ENCODE results near the gene CPNE4.

The CPNE4 gene

GRCh38 chr3:131796558-131797198, 238.1 kb downstream of the CPNE4 start:
- POLR2A ChIA-PET: no interaction called here
- no peak for TF ChIP-seq CTCF (IDR thresholded peaks at IDR 0.05; ENCODE audit: insufficient read depth, low read length, missing control alignments)
- CTCF ChIA-PET: interaction anchor here (0.8 to 6.9 kb wide), 22 partner anchors 8 to 764 kb away, joined by 3 to 218 read pairs (median 10); partner anchors contain the start of gene CPNE4
- DNase-seq (ENCODE audit: low read depth, low spot score): no peak
- H3K4me3 ChIP-seq (ENCODE audit: low read depth, low read length): no peak overlapping the region

GRCh38 chr3:131796111-131796510, 238.7 kb downstream of the CPNE4 start:
- H3K4me3 ChIP-seq (ENCODE audit: low read depth, low read length): no peak overlapping the region
- POLR2A ChIA-PET: no interaction called here
- CTCF ChIA-PET: interaction anchor here (0.7 to 6.9 kb wide), 35 partner anchors 9 to 763 kb away, joined by 3 to 218 read pairs (median 6); partner anchors contain the start of gene CPNE4
- no peak for DNase-seq (ENCODE audit: low read depth, low spot score)
- TF ChIP-seq CTCF (IDR thresholded peaks at IDR 0.05; ENCODE audit: insufficient read depth, low read length, missing control alignments): no peak

- ChIA-PET CTCF (interaction anchor here (0.7 to 6.9 kb wide), 55 partner anchors 8 to 763 kb away, joined by 3 to 218 read pairs (median 4); partner anchors contain the start of gene CPNE4), POLR2A (no interaction called here)
- DNase-seq (ENCODE audit: low read depth, low spot score): no peak
- TF ChIP-seq CTCF (IDR thresholded peaks at IDR 0.05; ENCODE audit: insufficient read depth, low read length, missing control alignments): no peak
- H3K4me3 ChIP-seq (ENCODE audit: low read depth, low read length): no peak overlapping the region
Measured at GRCh38 chr3:131795390-131796090, 239.3 kb downstream of the CPNE4 start.

DNA sequence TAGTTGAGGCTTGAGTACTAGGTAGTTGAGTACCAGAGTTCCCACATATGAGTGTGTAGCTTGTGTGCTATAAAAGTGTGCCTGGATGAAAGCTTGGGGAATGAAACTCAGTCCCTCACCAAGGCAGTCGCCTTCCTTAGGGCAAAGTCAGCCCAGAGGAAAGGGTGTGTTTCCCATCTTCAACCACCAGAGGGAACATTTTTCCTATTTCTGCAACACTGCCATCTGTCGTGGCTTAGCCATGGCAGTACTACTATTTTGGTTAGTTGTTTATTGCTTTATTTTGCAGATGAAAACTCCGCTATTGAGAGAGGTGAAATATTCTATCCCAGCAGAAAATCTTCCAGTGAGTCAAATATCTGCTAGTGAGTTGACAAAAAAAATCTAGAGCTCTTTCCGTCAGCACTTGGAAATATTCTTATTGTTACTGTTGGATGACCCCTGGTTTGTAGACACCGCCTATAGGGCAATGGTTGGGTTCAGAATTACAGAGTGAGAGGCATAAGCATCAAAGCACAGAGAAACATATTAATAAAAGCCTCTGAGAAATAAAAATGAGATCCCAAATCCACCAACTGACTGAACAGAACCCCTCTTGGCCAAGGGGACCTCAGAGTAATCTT, 239.9 kb downstream of the CPNE4 start:
- ChIA-PET CTCF (interaction anchor here (0.6 to 6.9 kb wide), 59 partner anchors 7 to 762 kb away, joined by 3 to 218 read pairs (median 4); partner anchors contain the start of gene CPNE4), POLR2A (no interaction called here)
- no peak overlapping the region for H3K4me3 ChIP-seq (ENCODE audit: low read depth, low read length)
- DNase-seq (ENCODE audit: low read depth, low spot score): peak; percentile 21
- peak; percentile 80 for TF ChIP-seq CTCF (IDR thresholded peaks at IDR 0.05; ENCODE audit: insufficient read depth, low read length, missing control alignments)

DNA sequence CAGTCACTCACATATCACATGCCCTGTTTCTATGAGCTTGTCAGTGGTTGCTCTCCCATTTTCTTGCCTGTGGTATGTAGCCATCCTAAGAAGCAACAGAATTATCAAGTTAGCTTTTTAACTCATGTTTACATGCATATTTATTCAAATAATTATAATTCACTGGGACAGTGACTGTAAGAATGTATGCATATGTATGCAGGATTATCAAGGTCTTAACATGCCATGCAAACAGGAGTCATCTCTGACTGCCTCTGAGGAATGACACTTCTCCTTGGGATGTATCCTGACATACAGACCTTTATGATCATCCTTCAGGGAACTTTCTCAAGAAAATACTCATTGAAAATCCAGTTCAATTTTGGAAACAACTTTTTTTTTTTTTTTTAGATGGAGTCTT, 240.9 kb downstream of the CPNE4 start:
- POLR2A ChIA-PET: no interaction called here
- no peak overlapping the region for H3K4me3 ChIP-seq (ENCODE audit: low read depth, low read length)
- no peak for TF ChIP-seq CTCF (IDR thresholded peaks at IDR 0.05; ENCODE audit: insufficient read depth, low read length, missing control alignments)
- CTCF ChIA-PET: interaction anchor here (0.7 to 6.9 kb wide), 27 partner anchors 8 to 761 kb away, joined by 3 to 218 read pairs (median 11); partner anchors contain the start of gene CPNE4
- DNase-seq (ENCODE audit: low read depth, low spot score): no peak

GRCh38 chr3:131789188-131789587, 245.6 kb downstream of the CPNE4 start:
- no peak overlapping the region for H3K4me3 ChIP-seq (ENCODE audit: low read depth, low read length)

More at GRCh38 chr3:131789188-131789587, 245.6 kb downstream of the CPNE4 start:
- no peak for TF ChIP-seq CTCF (IDR thresholded peaks at IDR 0.05; ENCODE audit: insufficient read depth, low read length, missing control alignments)
- DNase-seq (ENCODE audit: low read depth, low spot score): no peak
- ChIA-PET CTCF (no interaction called here), POLR2A (no interaction called here)

Data from AG04449 (cell line).